Keratinocyte (primary cell): ENCODE data around the gene TRIM23.

ENCODE experiments used
- EZH2 ChIP-seq: IDR thresholded peaks from one replicate; pipeline ENCODE4 v1.6.1; 2012; ENCODE audit warnings: inconsistent platforms, mild to moderate bottlenecking, low read length, moderate library complexity
- TF ChIP-seq, protein P1 (sequence below), 3 experiments: IDR thresholded peaks in 1 of 3; conservative IDR thresholded peaks in 1 of 3; optimal IDR thresholded peaks in 1 of 3; 2 replicates in 2 of 3; 3 replicates in 1 of 3; pipeline versions ENCODE3 to v1.5.1; 2011; ENCODE audit warnings: low read length in 3 of 3, mild to moderate bottlenecking in 3 of 3, moderate library complexity in 2 of 3, control low read depth in 1 of 3, inconsistent platforms in 1 of 3; ENCODE audit not compliant: insufficient read depth in 2 of 3; ENCODE audit errors: extremely low read depth in 1 of 3

DNA sequence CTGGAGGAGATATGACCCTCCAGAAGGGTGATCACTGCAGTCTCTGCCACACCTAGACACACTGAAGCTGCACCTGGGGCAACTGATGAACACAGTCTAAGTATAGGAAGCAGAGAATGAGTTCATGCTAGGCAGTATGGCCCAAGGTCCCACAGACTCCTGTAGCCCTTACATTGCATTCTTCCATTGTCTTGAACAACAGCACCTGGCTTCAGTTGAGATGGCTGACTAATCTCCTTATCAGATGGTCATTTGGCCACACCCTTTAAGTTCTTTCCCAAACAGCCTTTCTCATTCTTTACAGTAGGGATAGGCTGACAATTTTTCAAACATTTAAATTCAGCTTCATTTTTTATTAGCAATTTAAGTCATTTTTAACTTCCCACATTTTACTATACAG is 84.3 kb downstream of the TRIM23 start:
- TF ChIP-seq, protein P1, sequence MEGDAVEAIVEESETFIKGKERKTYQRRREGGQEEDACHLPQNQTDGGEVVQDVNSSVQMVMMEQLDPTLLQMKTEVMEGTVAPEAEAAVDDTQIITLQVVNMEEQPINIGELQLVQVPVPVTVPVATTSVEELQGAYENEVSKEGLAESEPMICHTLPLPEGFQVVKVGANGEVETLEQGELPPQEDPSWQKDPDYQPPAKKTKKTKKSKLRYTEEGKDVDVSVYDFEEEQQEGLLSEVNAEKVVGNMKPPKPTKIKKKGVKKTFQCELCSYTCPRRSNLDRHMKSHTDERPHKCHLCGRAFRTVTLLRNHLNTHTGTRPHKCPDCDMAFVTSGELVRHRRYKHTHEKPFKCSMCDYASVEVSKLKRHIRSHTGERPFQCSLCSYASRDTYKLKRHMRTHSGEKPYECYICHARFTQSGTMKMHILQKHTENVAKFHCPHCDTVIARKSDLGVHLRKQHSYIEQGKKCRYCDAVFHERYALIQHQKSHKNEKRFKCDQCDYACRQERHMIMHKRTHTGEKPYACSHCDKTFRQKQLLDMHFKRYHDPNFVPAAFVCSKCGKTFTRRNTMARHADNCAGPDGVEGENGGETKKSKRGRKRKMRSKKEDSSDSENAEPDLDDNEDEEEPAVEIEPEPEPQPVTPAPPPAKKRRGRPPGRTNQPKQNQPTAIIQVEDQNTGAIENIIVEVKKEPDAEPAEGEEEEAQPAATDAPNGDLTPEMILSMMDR (optimal IDR thresholded peaks at IDR 0.05 in 1 of 3, IDR thresholded peaks at IDR 0.05 in 1 of 3, conservative IDR thresholded peaks at IDR 0.05 in 1 of 3; ENCODE audit: extremely low read depth in 1 of 3, insufficient read depth in 2 of 3, low read length in 3 of 3), result no peak
- TF ChIP-seq EZH2, result no peak
